GM18499 (cell line): ENCODE results near the gene FHOD1.

Experiments
- ATAC-seq: cut with Tn5 transposase; IDR thresholded peaks from one replicate; pipeline ENCODE4 v1.9.1; 2021; ENCODE audit warnings: moderate number of reproducible peaks; ENCODE audit not compliant: insufficient read depth, unreplicated experiment

The FHOD1 gene

GRCh38 chr16:67194260-67194659 is 53.0 kb downstream of the FHOD1 start:
- no peak for ATAC-seq

DNA sequence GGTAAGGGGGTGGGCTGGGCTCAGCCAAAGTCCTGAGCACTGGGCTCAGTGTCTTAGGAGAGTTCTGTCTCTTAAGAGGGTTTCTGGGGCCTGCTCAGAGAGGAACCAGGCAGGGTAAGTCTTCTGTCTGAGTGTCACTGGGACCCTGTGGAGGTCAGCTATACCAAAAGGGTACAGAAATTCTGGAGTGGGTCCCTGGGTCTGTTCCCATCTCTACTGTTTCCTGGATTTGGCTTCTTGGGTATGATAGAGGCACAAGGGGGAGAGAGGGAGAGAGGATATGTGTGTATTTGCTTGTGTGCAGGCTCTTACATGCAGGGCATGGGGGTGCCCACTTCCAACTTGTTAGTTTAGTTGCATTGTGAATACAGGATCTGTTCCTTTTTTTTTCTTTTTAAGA is 53.7 kb downstream of the FHOD1 start:
- no peak for ATAC-seq

DNA sequence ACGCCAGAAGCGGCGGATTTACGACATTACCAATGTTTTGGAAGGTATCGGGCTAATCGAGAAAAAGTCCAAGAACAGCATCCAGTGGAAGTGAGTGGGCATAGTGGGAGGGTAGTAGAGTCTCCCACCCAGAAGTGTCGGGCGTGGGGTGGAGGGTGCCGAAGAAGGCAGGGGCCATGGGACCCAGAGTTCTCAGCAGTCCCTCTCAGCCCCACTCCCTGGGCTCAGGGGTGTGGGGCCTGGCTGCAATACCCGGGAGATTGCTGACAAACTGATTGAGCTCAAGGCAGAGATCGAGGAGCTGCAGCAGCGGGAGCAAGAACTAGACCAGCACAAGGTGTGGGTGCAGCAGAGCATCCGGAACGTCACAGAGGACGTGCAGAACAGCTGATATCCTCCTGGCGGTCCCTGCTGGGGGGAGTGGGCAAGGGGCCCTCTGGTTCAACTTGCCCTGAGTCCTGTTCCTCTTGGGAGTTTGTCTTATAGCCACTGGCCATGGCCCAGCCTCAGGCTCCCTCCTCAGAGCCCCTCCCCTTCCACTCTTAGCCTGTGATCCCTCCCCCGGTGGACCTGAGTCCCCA is 54.4 kb downstream of the FHOD1 start:
- ATAC-seq: no peak

- ATAC-seq: peak; percentile 57
Observed at GRCh38 chr16:67191995-67192681, 55.1 kb downstream of the FHOD1 start, which contains the start of gene E2F4. TSS of gene E2F4 (plus strand) at chr16:67192155. CDS start at chr16:67192228, 73 bp downstream.

DNA sequence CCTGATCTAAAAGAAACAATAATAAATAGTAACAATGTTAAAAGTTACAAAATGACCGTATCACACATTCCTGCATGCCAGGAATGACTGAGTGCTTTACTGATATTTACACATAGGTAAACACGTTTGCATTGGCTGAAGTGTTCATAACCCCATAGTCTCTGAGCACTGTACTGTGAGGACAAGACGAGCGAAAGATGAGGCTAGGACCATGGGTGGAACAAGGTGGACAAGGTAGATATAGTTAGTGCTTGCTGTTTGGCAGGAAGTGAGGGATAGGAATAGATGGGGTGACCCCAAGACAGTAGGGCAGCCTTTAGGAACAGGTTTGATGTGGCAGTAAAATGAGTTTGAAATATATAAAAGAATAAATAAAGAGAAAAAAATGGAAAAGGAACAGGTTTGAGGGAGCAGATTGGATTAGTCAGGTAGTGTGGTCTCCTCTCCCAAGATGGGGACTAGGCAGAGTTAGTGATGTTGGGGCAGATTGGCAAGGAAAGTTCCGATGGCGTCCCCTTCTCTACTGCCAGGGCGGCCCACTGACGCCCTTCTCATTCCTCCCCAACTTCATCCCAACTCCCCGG is 55.8 kb downstream of the FHOD1 start:
- peak; percentile 3 for ATAC-seq

DNA sequence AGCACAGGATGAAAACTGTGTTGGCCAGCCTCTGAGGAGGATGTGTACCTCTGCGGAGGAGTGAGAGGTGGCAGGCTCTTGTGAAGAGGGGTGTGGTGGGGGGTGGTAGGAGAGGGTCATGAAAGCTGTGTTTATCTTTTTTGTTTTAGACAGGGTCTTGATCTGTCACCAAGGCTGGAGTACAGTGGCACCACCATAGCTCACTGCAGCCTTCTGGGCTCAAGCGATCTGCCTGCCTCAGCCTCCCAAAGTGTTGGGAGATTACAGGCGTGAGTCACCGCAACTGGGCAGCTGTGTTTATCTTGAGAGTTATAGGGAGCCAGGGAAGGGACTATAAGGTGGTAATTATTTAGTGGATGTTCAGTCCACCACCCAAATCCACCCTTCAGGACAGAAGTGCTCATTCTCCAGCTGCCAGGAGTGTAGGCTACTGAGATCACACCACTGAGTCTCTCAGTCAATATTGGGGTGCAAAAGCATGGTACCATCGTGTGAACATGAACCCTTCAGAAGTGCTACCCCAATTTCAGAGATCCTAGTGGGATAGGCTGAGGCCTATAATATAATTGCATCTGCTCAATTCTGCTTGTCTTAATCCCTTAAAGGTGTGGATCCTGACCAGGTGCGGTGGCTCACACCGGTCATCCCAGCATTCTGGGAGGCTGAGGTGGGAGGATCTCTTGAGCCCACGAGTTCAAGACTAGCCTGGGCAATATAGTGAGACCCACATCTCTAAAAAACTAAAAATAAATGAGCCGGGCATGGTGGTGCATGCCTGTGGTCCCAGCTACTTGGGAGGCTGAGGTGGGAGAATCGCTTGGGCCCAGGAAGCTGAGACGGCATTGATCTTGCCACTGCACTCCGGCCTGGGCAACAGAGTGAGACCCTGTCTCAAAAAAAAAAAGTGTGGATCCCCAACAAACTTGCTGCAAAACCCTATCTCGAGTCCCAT is 56.6 kb downstream of the FHOD1 start:
- ATAC-seq: no peak

DNA sequence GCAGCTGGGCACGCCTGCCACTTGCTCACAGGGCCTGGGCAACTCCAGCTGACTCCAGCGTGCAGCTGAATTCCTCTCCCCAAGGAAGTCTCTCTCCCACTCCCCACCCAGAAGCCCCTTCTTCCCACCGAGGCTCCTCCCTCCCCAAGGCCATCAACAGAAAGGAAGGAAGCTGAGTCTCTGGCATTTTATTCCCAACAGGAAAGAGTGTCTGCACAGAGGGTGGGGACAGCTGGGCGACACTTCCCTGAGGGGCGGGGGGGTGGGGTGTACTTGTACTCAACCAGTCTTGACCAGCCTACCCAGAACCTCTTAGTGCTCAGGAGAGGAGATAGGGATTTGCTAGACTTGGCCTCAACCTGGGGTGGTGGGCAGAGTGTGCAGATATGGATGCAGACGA is 57.2 kb downstream of the FHOD1 start, which contains the start of gene EXOC3L1:
Gene EXOC3L1 (minus strand): TSS at position 96 of the 400 bp plus-strand sequence. CDS start 460 bp downstream, outside the sequence.
- no peak for ATAC-seq

DNA sequence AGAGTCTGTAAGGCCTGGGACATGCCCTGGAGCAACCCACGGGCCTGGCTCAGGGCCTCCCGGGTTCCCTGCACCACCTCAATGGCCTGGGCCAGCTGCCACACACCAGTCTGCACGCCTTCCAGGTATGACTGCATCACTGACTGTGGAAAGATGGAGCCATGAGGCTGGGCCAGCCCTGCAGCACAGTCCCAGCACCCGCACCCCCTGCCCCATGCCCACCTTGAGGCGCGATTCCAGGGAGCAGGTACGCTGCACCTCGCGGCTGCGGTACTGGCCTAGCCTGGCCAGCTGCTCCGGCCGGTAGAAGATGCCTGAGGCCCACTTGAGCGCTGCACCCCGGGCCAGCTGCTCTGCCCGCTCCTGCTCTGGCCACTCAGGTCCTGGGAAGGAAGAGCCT is 58.5 kb downstream of the FHOD1 start:
- no peak for ATAC-seq

DNA sequence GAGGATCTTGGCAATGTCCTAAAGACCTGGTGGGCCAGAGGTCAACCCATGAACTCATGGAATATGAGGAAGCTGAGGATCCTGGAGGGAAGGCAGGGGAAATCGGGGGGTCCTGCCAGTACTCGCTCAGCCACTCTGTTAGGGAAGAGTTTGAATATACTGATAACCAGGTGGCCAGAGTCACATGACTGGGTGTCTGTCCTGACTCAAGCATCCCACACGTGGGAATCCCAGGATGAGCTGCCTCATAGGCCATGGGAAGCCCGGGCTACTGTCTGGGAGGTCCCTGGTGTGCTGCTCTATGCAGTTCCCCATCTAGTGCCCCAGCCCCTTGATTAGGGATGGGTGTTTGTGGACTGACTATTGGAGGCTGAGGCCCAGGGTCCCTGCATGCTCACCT is 59.0 kb downstream of the FHOD1 start:
- no peak for ATAC-seq

- ATAC-seq: no peak
Observed at GRCh38 chr16:67187175-67187890, 59.9 kb downstream of the FHOD1 start.

DNA sequence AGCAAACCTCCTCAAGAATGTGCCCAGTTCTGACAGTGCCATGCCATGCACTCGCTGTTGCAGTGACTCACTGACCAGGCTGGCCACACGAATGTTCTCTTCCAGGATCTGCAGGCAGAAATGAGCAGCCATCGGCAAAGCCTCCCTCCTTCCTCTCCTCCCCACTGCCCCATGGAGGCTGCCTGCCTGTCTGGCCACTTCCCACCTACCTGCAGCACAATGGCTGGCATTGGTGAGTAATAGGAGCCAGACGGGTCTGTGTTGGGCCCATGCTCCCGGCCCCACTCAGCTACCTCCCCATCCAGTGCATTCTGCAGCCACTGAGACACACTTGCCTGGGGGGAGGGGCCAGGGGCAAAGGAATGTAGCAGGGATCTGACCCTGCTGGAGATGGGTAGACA is 60.7 kb downstream of the FHOD1 start:
- ATAC-seq: no peak

GRCh38 chr16:67185651-67186134 is 61.6 kb downstream of the FHOD1 start:
- ATAC-seq: no peak

- ATAC-seq: no peak
Observed at GRCh38 chr16:67184995-67185650, 62.2 kb downstream of the FHOD1 start.

GRCh38 chr16:67184453-67184994 is 62.8 kb downstream of the FHOD1 start:
- no peak for ATAC-seq

DNA sequence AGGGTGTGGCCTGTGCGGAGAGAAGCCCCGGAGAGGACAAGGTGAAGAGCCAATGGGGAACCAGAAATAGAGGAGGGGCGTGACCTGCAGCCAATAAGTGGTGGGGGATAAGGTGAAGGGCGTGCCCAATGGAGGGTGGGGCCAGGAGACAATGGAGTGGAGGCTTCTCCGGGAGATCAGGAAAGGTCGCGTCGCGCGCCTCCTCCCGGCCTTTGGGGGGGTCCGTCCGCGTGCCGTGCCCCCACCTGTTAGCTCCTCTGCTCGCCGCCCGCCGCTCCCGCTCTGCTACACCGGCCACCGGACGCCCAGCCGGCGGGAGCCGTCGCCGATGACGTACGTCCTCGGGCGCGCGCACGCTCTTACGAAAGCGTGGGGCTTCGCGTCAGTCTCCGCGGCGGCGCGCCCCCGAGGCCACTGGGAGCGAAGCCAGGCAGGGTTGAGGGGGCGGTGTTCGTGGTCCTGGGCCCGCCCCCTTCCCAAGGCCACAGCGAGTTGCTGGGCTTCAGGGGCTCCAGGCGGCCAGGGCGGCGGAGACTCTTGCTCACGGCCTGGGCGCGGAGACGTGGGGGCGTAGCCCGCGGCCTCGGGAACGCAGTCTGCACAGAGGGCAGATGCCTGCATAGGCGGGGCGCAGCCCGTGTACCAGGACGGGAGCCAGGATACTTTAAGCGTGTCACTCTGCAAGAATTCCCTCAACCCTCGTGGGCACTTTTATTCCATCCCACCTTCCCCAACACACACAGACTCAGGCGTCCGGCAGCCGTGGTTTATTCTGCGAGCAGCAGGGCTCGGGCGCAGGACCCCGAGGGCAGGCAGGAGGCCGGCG is 63.4 kb downstream of the FHOD1 start, which contains the start of gene MATCAP1:
Gene MATCAP1 (minus strand): TSS at position 337 of the 826 bp plus-strand sequence. CDS start 3,353 bp downstream, outside the sequence.
- ATAC-seq: peak; percentile 84

- no peak for ATAC-seq
Observed at GRCh38 chr16:67183284-67183626, 64.0 kb downstream of the FHOD1 start.

DNA sequence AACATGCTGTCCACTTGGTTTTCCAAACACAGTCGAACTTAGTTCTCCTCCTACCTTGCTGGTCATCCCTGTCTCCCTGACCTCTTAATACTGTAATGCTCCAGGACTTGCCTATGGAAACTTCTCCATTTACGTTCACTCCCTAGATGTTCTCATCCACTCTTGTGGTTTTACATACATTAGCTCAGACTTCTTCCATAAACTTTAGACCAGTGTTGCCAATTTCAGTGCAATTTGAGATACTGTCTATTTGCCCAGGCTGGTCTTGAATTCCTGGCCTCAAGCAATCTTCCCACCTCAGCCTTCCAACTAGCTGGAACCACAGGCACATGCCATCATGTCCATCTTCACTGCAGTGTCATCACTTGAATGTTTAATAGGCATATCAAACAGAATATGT is 65.0 kb downstream of the FHOD1 start:
- ATAC-seq: no peak

- no peak for ATAC-seq
Observed at GRCh38 chr16:67181346-67181745, 65.9 kb downstream of the FHOD1 start.
